Measurements from ENCODE around the gene KIF1A. TPM values are rescaled to one million over a fixed set of nuclear protein-coding genes. Genes with fewer than 3 reads are reported as not detected.

The KIF1A gene
- total RNA-seq, 1 donor from 2014 or later: 2.0 TPM

DNA sequence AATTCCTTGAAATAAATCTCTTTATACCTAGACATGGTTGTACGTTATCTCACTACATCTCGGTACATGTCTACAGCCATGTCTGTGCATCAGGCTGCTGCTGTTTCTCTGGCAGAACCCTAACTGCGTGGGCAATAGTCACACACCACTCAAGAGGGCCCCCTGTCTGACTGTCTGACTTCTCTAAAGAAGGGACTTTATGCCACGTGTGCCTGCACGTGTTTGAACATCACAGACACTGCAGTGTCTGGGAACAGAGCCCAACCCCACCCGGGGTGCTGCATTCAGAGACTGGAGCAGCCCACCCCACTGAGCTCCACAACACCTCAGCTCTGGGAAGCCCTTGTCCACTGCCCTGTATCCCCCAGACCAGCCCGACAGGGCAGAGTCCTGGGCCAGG, 55.0 kb downstream of the KIF1A start:
- no peak for DNase-seq
- H3K36me3 ChIP-seq: no peaks in the 10 kb centered on the region
- TF ChIP-seq, protein P1, sequence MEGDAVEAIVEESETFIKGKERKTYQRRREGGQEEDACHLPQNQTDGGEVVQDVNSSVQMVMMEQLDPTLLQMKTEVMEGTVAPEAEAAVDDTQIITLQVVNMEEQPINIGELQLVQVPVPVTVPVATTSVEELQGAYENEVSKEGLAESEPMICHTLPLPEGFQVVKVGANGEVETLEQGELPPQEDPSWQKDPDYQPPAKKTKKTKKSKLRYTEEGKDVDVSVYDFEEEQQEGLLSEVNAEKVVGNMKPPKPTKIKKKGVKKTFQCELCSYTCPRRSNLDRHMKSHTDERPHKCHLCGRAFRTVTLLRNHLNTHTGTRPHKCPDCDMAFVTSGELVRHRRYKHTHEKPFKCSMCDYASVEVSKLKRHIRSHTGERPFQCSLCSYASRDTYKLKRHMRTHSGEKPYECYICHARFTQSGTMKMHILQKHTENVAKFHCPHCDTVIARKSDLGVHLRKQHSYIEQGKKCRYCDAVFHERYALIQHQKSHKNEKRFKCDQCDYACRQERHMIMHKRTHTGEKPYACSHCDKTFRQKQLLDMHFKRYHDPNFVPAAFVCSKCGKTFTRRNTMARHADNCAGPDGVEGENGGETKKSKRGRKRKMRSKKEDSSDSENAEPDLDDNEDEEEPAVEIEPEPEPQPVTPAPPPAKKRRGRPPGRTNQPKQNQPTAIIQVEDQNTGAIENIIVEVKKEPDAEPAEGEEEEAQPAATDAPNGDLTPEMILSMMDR (IDR thresholded peaks at IDR 0.05; ENCODE audit: borderline replicate concordance): no peak
- no peak overlapping the region for H3K27ac ChIP-seq (replicated peaks)
- no peaks in the 10 kb centered on the region for H3K9me3 ChIP-seq (replicated peaks)
- H3K4me1 ChIP-seq: no peaks in the 10 kb centered on the region
- no peak overlapping the region for H3K4me3 ChIP-seq
- intact Hi-C loops (cut with micrococcal nuclease): no loop called here
- peaks cover 20% of the 10 kb centered on the region for H3K27me3 ChIP-seq (ENCODE audit: low read depth)

DNA sequence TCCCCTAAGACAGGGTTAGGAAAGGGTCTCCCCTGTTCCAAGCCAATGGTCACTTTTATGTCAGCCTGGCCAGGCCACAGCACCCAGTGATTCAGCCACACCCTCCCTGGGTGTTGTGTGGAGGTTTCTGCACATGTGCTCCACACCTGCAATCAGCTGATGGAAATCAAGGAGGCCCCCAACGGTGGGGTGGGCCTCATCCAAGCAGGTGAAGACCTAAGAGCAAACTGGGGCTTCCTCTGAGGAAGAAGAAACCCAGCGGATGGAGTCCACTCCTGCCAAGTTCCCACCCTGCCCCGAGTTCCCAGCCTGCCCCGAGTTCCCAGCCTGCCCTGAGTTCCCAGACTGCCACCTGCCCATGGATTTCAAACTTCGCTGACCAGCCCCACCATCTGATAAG, 55.4 kb downstream of the KIF1A start:
- Histone ChIP-seq H3K27ac (replicated peaks) (no peak overlapping the region), H3K36me3 (no peaks in the 10 kb centered on the region), H3K27me3 (ENCODE audit: low read depth) (peaks cover 16% of the 10 kb centered on the region), H3K9me3 (replicated peaks) (no peaks in the 10 kb centered on the region), H3K4me1 (no peaks in the 10 kb centered on the region), H3K4me3 (no peak overlapping the region)
- intact Hi-C loops (cut with micrococcal nuclease): no loop called here
- no peak for DNase-seq
- TF ChIP-seq, protein P1 (IDR thresholded peaks at IDR 0.05; ENCODE audit: borderline replicate concordance): no peak

DNA sequence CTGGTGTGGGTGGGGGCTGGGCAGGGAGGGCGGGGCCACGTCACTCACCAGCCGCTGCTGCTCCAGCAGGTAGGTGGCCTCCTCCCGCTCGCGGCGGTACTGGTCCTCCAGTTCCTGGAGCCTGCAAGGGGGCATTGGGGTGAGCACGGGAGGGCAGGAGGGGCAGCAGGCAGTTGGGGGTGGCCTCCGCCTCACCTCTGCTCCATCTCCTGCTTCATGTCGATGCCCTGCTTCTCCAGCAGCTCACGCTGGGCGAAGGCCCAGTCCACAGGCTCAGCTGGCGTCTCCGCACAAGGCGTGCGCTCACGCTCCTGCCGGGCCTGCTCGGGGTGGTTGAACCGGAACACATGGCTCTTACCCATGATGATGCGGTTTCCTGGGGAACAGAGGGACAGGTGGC, 57.0 kb downstream of the KIF1A start:
- H3K36me3 ChIP-seq: no peaks in the 10 kb centered on the region
- no peaks in the 10 kb centered on the region for H3K9me3 ChIP-seq (replicated peaks)
- no peak overlapping the region for H3K27ac ChIP-seq (replicated peaks)
- DNase-seq: no peak
- no peak overlapping the region for H3K4me3 ChIP-seq
- intact Hi-C loops (cut with micrococcal nuclease): no loop called here
- no peaks in the 10 kb centered on the region for H3K4me1 ChIP-seq
- TF ChIP-seq, protein P1 (IDR thresholded peaks at IDR 0.05; ENCODE audit: borderline replicate concordance): no peak
- peaks cover 12% of the 10 kb centered on the region for H3K27me3 ChIP-seq (ENCODE audit: low read depth)

DNA sequence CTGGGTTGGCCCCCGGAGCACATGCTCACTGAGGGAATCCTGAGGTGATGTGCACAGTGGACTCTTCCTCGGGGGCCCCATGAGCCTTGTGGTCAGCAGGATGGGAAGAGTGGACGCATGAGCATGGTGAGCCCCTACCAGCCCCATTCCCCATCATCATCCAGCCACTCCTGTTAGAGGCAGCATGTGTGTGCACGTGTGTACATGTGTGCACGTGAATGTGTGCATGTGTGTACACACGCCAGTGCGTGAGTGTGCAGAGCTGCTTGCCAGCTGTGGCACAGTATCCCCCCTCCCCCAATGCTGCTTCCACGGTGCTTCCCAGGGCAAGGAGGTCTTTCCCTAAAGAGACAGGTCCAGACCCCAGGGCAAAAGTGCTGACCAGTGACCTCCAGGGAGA, 57.8 kb downstream of the KIF1A start:
- Histone ChIP-seq H3K27ac (replicated peaks) (no peak overlapping the region), H3K9me3 (replicated peaks) (no peaks in the 10 kb centered on the region), H3K4me1 (no peaks in the 10 kb centered on the region), H3K27me3 (ENCODE audit: low read depth) (peaks cover 13% of the 10 kb centered on the region), H3K36me3 (no peaks in the 10 kb centered on the region), H3K4me3 (no peak overlapping the region)
- TF ChIP-seq, protein P1 (IDR thresholded peaks at IDR 0.05; ENCODE audit: borderline replicate concordance): no peak
- DNase-seq: no peak
- intact Hi-C loops (cut with micrococcal nuclease): no loop called here

DNA sequence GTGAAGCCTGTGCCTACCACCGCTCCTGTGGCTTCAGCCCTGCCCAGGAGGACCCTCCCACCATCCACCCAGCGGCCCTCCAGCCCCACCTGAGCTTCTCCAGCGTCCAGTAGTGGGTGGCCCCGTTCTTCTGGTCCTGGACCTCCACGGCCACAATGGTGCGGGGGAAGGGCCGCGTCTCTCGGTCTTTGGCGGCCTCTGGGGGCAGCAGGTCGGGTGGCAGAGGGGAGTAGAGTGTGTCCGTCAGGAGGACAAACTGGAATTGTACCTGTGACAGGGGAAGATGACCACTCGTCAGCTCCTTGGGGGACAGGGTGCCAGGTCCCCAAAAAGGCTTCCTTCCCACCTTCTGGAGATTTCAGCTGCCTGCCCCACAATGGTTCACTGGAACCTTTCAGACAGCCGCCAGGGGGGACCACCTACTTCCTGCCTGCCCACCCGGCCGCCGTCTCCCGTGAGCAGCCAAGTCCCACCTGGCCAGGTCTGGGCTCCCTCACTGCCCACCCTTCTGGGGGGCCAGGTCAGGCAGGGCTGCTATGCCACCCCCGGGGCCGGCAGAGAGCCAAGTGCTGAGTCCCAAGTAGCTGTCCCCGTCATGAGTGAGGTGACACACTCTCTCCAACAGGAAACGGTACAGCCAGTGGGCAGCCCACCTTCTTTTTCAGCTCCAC, 59.3 kb downstream of the KIF1A start:
- TF ChIP-seq, protein P1 (IDR thresholded peaks at IDR 0.05; ENCODE audit: borderline replicate concordance): no peak
- no peaks in the 10 kb centered on the region for H3K9me3 ChIP-seq (replicated peaks)
- H3K4me3 ChIP-seq: no peak overlapping the region
- H3K27ac ChIP-seq (replicated peaks): no peak overlapping the region
- no peaks in the 10 kb centered on the region for H3K36me3 ChIP-seq
- peaks cover 16% of the 10 kb centered on the region for H3K27me3 ChIP-seq (ENCODE audit: low read depth)
- H3K4me1 ChIP-seq: no peaks in the 10 kb centered on the region
- intact Hi-C loops (cut with micrococcal nuclease): no loop called here
- DNase-seq: no peak

All from left ventricle myocardium inferior (tissue), 1 donor.